Measurements from ENCODE around the gene VPS9D1. TPM values are rescaled to one million over a fixed set of nuclear protein-coding genes. Genes with fewer than 3 reads are reported as not detected.
"Not testable (repeated sequence)": the region's sequence is repeated elsewhere in the genome, so short reads cannot be mapped to it uniquely, and the experiment has no call there.

The VPS9D1 gene
- total RNA-seq, 5 donors from 2014 or later (not counting 1 experiment from before 2014, with no cell fraction given): 15.5 to 28.8 (median 24.5) TPM

DNA sequence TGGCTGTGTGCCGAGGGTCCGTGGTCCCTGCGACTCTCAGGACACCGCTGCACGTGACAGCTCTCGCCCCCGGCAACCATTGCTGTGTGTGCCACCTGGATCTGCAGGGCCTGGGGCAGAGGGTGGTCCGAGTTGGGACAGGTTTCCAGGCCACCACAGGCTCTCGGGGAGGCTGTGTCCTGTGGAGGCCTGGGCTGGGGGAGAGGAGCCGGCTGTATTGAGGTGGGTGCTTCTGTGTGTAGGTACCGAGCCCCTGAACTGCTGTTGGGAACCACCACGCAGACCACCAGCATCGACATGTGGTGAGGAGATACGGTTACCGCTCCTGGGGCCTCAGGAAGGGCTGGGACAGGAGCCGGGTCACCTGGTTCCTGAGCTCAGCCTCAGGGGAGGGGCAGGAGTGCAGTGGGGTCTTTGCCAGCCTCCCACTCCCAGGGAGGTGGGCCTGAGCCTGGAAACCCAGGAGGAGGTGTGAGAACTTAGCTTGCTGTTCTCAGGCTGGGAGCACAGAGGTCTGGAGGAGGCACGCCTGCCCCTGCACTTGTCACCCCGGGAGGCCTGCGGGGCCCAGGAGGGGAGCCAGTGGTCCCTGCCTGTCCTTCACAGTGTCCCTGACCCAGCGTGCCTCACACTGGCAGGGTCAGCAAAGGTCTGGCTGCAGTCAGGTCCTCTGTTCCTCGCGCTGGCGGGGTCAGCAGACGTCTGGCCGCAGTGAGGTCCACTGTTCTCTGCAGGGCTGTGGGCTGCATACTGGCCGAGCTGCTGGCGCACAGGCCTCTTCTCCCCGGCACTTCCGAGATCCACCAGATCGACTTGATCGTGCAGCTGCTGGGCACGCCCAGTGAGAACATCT lies 26.5 kb downstream of the VPS9D1 start:
- Mint-ChIP-seq H3K4me3 (no peak overlapping the region), H3K36me3 (peaks cover 10% of the 10 kb centered on the region), H3K27me3 (no peaks in the 10 kb centered on the region), H3K9me3 (no peaks in the 10 kb centered on the region), H3K4me1 (peaks cover 4 to 21% (median 11%) of the 10 kb centered on the region in 3 donors), H3K27ac (no peak overlapping the region)
- CTCF ChIA-PET: no interaction called here
- H3K36me3 ChIP-seq (ENCODE audit: control insufficient read depth in 2 of 2, extremely low read depth in 1 of 2, insufficient read depth in 1 of 2, low read length in 1 of 2): peaks cover 21 to 50% of the 10 kb centered on the region in 2 donors
- 90% methylated on average over 28 of the region's 32 CpGs for WGBS (ENCODE audit: insufficient coverage)
- POLR2A ChIA-PET: no interaction called here
- DNase-seq: no peak
- H3K27me3 ChIP-seq (replicated peaks in 1 of 2; ENCODE audit: control insufficient read depth in 2 of 2, extremely low read depth in 1 of 2, insufficient read depth in 2 of 2, low read length in 1 of 2): no peaks in the 10 kb centered on the region
- H3K4me3 ChIP-seq (ENCODE audit: control insufficient read depth in 1 of 2, extremely low read depth in 1 of 2, low read length in 1 of 2): no peak overlapping the region
- no peak overlapping the region for H3K27ac ChIP-seq (ENCODE audit: low read length)
- ATAC-seq (replicated peaks in 1 of 4): no peak
- H3K9me3 ChIP-seq: no peaks in the 10 kb centered on the region
- H3K4me1 ChIP-seq (ENCODE audit: control insufficient read depth in 1 of 2, extremely low read depth in 1 of 2, insufficient read depth in 2 of 2, low read length in 2 of 2): peaks cover 0 to 25% of the 10 kb centered on the region in 2 experiments

GRCh38 chr16:89693289-89693731 lies 27.4 kb downstream of the VPS9D1 start:
- Mint-ChIP-seq H3K27ac (no peak overlapping the region), H3K4me3 (peak overlapping the region in 1 of 3 donors; percentile 13), H3K27me3 (no peaks in the 10 kb centered on the region), H3K4me1 (peaks cover 4 to 20% (median 11%) of the 10 kb centered on the region in 3 donors), H3K36me3 (peaks cover 10% of the 10 kb centered on the region), H3K9me3 (no peaks in the 10 kb centered on the region)
- DNase-seq (no peak), ATAC-seq (replicated peaks in 1 of 4) (no peak)
- H3K9me3 ChIP-seq: no peaks in the 10 kb centered on the region
- H3K36me3 ChIP-seq (ENCODE audit: control insufficient read depth in 2 of 2, extremely low read depth in 1 of 2, insufficient read depth in 1 of 2, low read length in 1 of 2): peaks cover 21 to 50% of the 10 kb centered on the region in 2 donors
- ChIA-PET CTCF (no interaction called here), POLR2A (no interaction called here)
- H3K4me1 ChIP-seq (ENCODE audit: control insufficient read depth in 1 of 2, extremely low read depth in 1 of 2, insufficient read depth in 2 of 2, low read length in 2 of 2): peaks cover 0 to 25% of the 10 kb centered on the region in 2 experiments
- no peak overlapping the region for H3K4me3 ChIP-seq (ENCODE audit: control insufficient read depth in 1 of 2, extremely low read depth in 1 of 2, low read length in 1 of 2)
- 95% methylated on average over 11 of the region's 11 CpGs for WGBS (ENCODE audit: insufficient coverage)
- H3K27ac ChIP-seq (ENCODE audit: low read length): no peak overlapping the region
- no peaks in the 10 kb centered on the region for H3K27me3 ChIP-seq (replicated peaks in 1 of 2; ENCODE audit: control insufficient read depth in 2 of 2, extremely low read depth in 1 of 2, insufficient read depth in 2 of 2, low read length in 1 of 2)

DNA sequence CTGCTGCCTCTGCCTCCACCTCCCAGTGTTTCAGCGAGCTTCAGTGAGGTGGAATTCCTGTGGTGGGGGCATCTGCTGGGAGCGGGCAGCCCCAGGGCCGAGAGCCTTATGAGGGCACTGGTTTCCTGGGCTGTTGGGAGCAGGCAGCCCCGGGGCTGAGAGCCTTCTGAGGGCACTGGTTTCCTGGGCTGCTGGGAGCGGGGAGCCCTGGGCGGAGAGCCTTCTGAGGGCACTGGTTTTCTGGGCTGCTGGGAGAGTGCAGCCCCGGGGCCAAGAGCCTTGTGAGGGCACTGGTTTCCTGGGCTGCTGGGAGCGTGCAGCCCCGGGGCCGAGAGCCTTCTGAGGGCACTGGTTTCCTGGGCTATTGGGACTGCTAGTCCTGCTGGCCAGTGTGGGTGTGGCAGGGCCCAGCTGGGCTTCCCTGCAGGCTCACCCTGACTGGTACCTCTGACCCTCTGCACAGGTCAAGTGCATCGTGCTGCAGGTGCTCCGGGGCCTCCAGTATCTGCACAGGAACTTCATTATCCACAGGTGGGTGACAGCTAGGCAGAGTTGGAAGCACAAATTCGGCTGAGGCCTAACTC lies 28.6 kb downstream of the VPS9D1 start:
- WGBS (ENCODE audit: insufficient coverage): 92% methylated on average over 12 of the region's 13 CpGs
- Histone ChIP-seq H3K4me1 (ENCODE audit: control insufficient read depth in 1 of 2, extremely low read depth in 1 of 2, insufficient read depth in 2 of 2, low read length in 2 of 2) (peaks cover 7 to 31% of the 10 kb centered on the region in 2 experiments), H3K27me3 (replicated peaks in 1 of 2; ENCODE audit: control insufficient read depth in 2 of 2, extremely low read depth in 1 of 2, insufficient read depth in 2 of 2, low read length in 1 of 2) (no peaks in the 10 kb centered on the region), H3K9me3 (no peaks in the 10 kb centered on the region), H3K4me3 (ENCODE audit: control insufficient read depth in 1 of 2, extremely low read depth in 1 of 2, low read length in 1 of 2) (no peak overlapping the region), H3K27ac (ENCODE audit: low read length) (no peak overlapping the region), H3K36me3 (ENCODE audit: control insufficient read depth in 2 of 2, extremely low read depth in 1 of 2, insufficient read depth in 1 of 2, low read length in 1 of 2) (peaks cover 21 to 44% of the 10 kb centered on the region in 2 donors)
- ChIA-PET POLR2A (no interaction called here), CTCF (no interaction called here)
- ATAC-seq (replicated peaks in 1 of 4): no peak
- Mint-ChIP-seq H3K4me3 (no peak overlapping the region), H3K27me3 (no peaks in the 10 kb centered on the region), H3K4me1 (peaks cover 11 to 28% (median 21%) of the 10 kb centered on the region in 3 donors), H3K36me3 (peaks cover 10% of the 10 kb centered on the region), H3K27ac (no peak overlapping the region), H3K9me3 (no peaks in the 10 kb centered on the region)
- DNase-seq: no peak

DNA sequence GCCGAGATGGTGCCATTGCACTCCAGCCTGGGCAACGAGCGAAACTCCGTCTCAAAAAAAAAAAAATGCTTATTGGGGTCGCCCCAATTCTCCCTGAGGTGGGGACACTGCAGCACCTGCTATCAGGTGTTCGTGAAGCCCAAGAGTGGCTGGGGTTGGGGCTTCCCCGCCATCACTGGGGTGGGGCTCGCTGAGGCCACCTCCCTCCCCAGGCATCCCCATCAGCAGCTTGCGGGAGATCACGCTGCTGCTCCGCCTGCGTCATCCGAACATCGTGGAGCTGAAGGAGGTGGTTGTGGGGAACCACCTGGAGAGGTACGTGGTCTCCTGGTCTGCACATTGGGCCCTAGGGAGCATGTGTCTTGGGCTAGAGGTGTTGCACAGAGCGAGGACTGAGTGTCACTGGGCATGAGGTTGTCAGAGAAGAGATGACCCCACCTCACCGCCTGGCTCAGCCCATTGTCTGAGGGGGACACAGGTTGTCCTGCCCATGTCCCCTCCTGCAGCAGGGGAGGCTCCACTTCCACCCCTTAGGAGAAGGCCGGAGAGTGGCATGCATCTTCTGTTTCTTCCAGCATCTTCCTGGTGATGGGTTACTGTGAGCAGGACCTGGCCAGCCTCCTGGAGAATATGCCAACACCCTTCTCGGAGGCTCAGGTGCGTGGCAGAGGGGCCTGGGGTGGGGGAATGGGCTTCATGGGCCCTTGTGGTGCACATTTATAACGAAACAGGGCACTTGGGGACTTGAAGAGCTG lies 29.3 kb downstream of the VPS9D1 start:
- H3K9me3 Mint-ChIP-seq: no peaks in the 10 kb centered on the region
- no peaks in the 10 kb centered on the region for H3K9me3 ChIP-seq
- ATAC-seq (replicated peaks in 1 of 4): no peak
- H3K36me3 Mint-ChIP-seq: peaks cover 10% of the 10 kb centered on the region
- DNase-seq: no peak
- H3K4me1 Mint-ChIP-seq: peaks cover 13 to 27% (median 19%) of the 10 kb centered on the region in 3 donors
- no peak overlapping the region for H3K27ac ChIP-seq (ENCODE audit: low read length)
- no peak overlapping the region for H3K4me3 ChIP-seq (ENCODE audit: control insufficient read depth in 1 of 2, extremely low read depth in 1 of 2, low read length in 1 of 2)
- CTCF ChIA-PET: no interaction called here
- H3K4me3 Mint-ChIP-seq: no peak overlapping the region
- peaks cover 7 to 27% of the 10 kb centered on the region in 2 experiments for H3K4me1 ChIP-seq (ENCODE audit: control insufficient read depth in 1 of 2, extremely low read depth in 1 of 2, insufficient read depth in 2 of 2, low read length in 2 of 2)
- POLR2A ChIA-PET: no interaction called here
- peaks cover 21 to 44% of the 10 kb centered on the region in 2 donors for H3K36me3 ChIP-seq (ENCODE audit: control insufficient read depth in 2 of 2, extremely low read depth in 1 of 2, insufficient read depth in 1 of 2, low read length in 1 of 2)
- H3K27me3 ChIP-seq (replicated peaks in 1 of 2; ENCODE audit: control insufficient read depth in 2 of 2, extremely low read depth in 1 of 2, insufficient read depth in 2 of 2, low read length in 1 of 2): no peaks in the 10 kb centered on the region
- H3K27me3 Mint-ChIP-seq: no peaks in the 10 kb centered on the region
- H3K27ac Mint-ChIP-seq: no peak overlapping the region
- 96% methylated on average over 9 of the region's 21 CpGs for WGBS (ENCODE audit: insufficient coverage)

GRCh38 chr16:89690392-89690901 lies 30.3 kb downstream of the VPS9D1 start:
- DNase-seq (no peak), ATAC-seq (replicated peaks in 1 of 4) (no peak)
- no peaks in the 10 kb centered on the region for H3K9me3 Mint-ChIP-seq
- H3K4me1 Mint-ChIP-seq: peaks cover 15 to 22% (median 19%) of the 10 kb centered on the region in 3 donors
- no peak overlapping the region for H3K27ac Mint-ChIP-seq
- Histone ChIP-seq H3K4me3 (ENCODE audit: control insufficient read depth in 1 of 2, extremely low read depth in 1 of 2, low read length in 1 of 2) (no peak overlapping the region), H3K36me3 (ENCODE audit: control insufficient read depth in 2 of 2, extremely low read depth in 1 of 2, insufficient read depth in 1 of 2, low read length in 1 of 2) (peaks cover 21 to 39% of the 10 kb centered on the region in 2 donors), H3K27me3 (replicated peaks in 1 of 2; ENCODE audit: control insufficient read depth in 2 of 2, extremely low read depth in 1 of 2, insufficient read depth in 2 of 2, low read length in 1 of 2) (no peaks in the 10 kb centered on the region), H3K27ac (ENCODE audit: low read length) (no peak overlapping the region), H3K9me3 (no peaks in the 10 kb centered on the region), H3K4me1 (ENCODE audit: control insufficient read depth in 1 of 2, extremely low read depth in 1 of 2, insufficient read depth in 2 of 2, low read length in 2 of 2) (peaks cover 7 to 25% of the 10 kb centered on the region in 2 experiments)
- H3K27me3 Mint-ChIP-seq: no peaks in the 10 kb centered on the region
- ChIA-PET CTCF (no interaction called here), POLR2A (no interaction called here)
- H3K4me3 Mint-ChIP-seq: no peak overlapping the region
- 100% methylated on average over 10 of the region's 16 CpGs for WGBS (ENCODE audit: insufficient coverage)
- H3K36me3 Mint-ChIP-seq: peaks cover 10% of the 10 kb centered on the region

GRCh38 chr16:89689621-89690020 lies 31.1 kb downstream of the VPS9D1 start:
- POLR2A ChIA-PET: interaction anchor here in 1 of 2 donors (0.6 kb wide), 1 partner anchor 177 kb away, joined by 4 read pairs; no protein-coding TSS in a partner anchor
- H3K4me3 ChIP-seq (ENCODE audit: control insufficient read depth in 1 of 2, extremely low read depth in 1 of 2, low read length in 1 of 2); H3K27me3 Mint-ChIP-seq; CTCF ChIA-PET; H3K9me3 Mint-ChIP-seq; H3K36me3 Mint-ChIP-seq; H3K4me3 Mint-ChIP-seq; H3K27me3 ChIP-seq (replicated peaks in 1 of 2; ENCODE audit: control insufficient read depth in 2 of 2, extremely low read depth in 1 of 2, insufficient read depth in 2 of 2, low read length in 1 of 2); ATAC-seq (replicated peaks in 1 of 4); H3K27ac ChIP-seq (ENCODE audit: low read length); H3K27ac Mint-ChIP-seq; H3K9me3 ChIP-seq; DNase-seq: not testable (repeated sequence)
- peaks cover 15 to 19% (median 17%) of the 10 kb centered on the region in 3 donors for H3K4me1 Mint-ChIP-seq
- Histone ChIP-seq H3K4me1 (ENCODE audit: control insufficient read depth in 1 of 2, extremely low read depth in 1 of 2, insufficient read depth in 2 of 2, low read length in 2 of 2) (peaks cover 7 to 20% of the 10 kb centered on the region in 2 experiments), H3K36me3 (ENCODE audit: control insufficient read depth in 2 of 2, extremely low read depth in 1 of 2, insufficient read depth in 1 of 2, low read length in 1 of 2) (peaks cover 21 to 33% of the 10 kb centered on the region in 2 donors)
- no CpG with 5 or more reads among the region's 4 CpGs for WGBS (ENCODE audit: insufficient coverage)

Data from T-cell (primary cell).